HCT116 (cell line): Measurements from ENCODE around the gene ISX. TPM values are rescaled to one million over a fixed set of nuclear protein-coding genes. Genes with fewer than 3 reads are reported as not detected.

Source experiments
- ATAC-seq: fragments of 200-7000 bp; cut with Tn5 transposase; 2 replicates; pipeline ENCODE4 v1.9.1; 2020; ENCODE audit warnings: mild to moderate bottlenecking, moderate library complexity
- BruUV-seq: library from RNA; stranded (reverse); fragments of 400-500 nt; replicated peaks from 2 replicates; lab custom pipeline; 2021; lab: Mats Ljungman, UMichigan
- CTCF ChIA-PET: fragments of 300-600 bp; sonication (Branson Sonifier 250); formaldehyde crosslinking; loops from one replicate; lab custom pipeline; 2021; ENCODE audit warnings: antibody characterized with exemption; lab: Charles Lee
- POLR2A ChIA-PET: fragments of 300-600, 350-600 bp; sonication (Branson Sonifier 250); formaldehyde crosslinking; loops from one replicate; lab custom pipeline; 2021; ENCODE audit warnings: antibody characterized with exemption; lab: Charles Lee
- RAD21 ChIA-PET, 2 experiments: fragments of 300-600 bp; sonication (Branson Sonifier 250); formaldehyde crosslinking; loops; one replicate each; lab custom pipeline; 2023; ENCODE audit warnings: low total read pairs in 2 of 2; ENCODE audit not compliant: uncharacterized antibody in 2 of 2, unreplicated experiment in 2 of 2, low non-redundant PET in 1 of 2; lab: Charles Lee
- DNase-seq: peaks from one replicate; pipeline ENCODE4 v3.0.0-alpha.2; 2010; ENCODE audit warnings: low read depth, low spot score
- H2AFZ ChIP-seq: fragments of 200-600 bp; shearing (Covaris generic), sonication (generic); 2 replicates; pipeline ENCODE4 v1.6.1; 2017; ENCODE audit warnings: low read depth, mixed run types, mixed read lengths, antibody characterized with exemption, low read length; ENCODE audit not compliant: poor library complexity, severe bottlenecking
- H3K27ac ChIP-seq: 2 replicates; pipeline ENCODE4 v1.5.1; 2012; ENCODE audit warnings: low read depth, low read length
- H3K27me3 ChIP-seq: fragments of 200-600 bp; sonication (generic); 2 replicates; pipeline ENCODE4 v1.6.1; 2016; ENCODE audit warnings: mixed run types, low read length, mixed read lengths; ENCODE audit not compliant: insufficient read depth
- H3K36me3 ChIP-seq, 2 experiments: fragments of 200-500 bp in 1 of 2; fragments of 200-600 bp in 1 of 2; sonication (Bioruptor generic) in 1 of 2; sonication (generic) in 1 of 2; 2 replicates each; pipeline versions ENCODE4 v1.5.1 to v1.6.1; 2014 to 2016; ENCODE audit warnings: low read length in 2 of 2, inconsistent platforms in 1 of 2, mixed read lengths in 1 of 2, mixed run types in 1 of 2; ENCODE audit not compliant: insufficient read depth in 2 of 2, control insufficient read depth in 1 of 2
- H3K4me1 ChIP-seq, 2 experiments: fragments of 200-600 bp in 1 of 2; sonication (generic) in 1 of 2; 2 replicates each; pipeline versions ENCODE4 v1.5.1 to v1.6.1; 2012 to 2017; ENCODE audit warnings: low read length in 2 of 2, inconsistent platforms in 1 of 2, mild to moderate bottlenecking in 1 of 2, mixed read lengths in 1 of 2, mixed run types in 1 of 2, moderate library complexity in 1 of 2; ENCODE audit not compliant: insufficient read depth in 2 of 2, control insufficient read depth in 1 of 2
- H3K4me2 ChIP-seq: fragments of 200-600 bp; sonication (generic); 2 replicates; pipeline ENCODE4 v1.6.1; 2017; ENCODE audit warnings: mixed run types, low read length, mixed read lengths
- H3K4me3 ChIP-seq, 2 experiments: fragments of 200-600 bp in 1 of 2; sonication (generic) in 1 of 2; replicated peaks in 1 of 2; 2 replicates each; pipeline ENCODE4 v1.5.1; 2011 to 2016; ENCODE audit warnings: low read length in 2 of 2, control low read depth in 1 of 2, low read depth in 1 of 2, mild to moderate bottlenecking in 1 of 2, mixed read lengths in 1 of 2, mixed run types in 1 of 2
- H3K79me2 ChIP-seq: fragments of 200-600 bp; sonication (generic); 2 replicates; pipeline ENCODE4 v1.6.1; 2017; ENCODE audit warnings: mild to moderate bottlenecking, mixed run types, low read length, moderate library complexity, mixed read lengths; ENCODE audit not compliant: insufficient read depth
- H3K9ac ChIP-seq: fragments of 200-600 bp; sonication (generic); 2 replicates; pipeline ENCODE4 v1.6.1; 2016; ENCODE audit warnings: low read length, mixed read lengths
- H3K9me2 ChIP-seq: fragments of 200-600 bp; sonication (generic), shearing (Covaris generic); 2 replicates; pipeline ENCODE4 v1.6.1; 2017; ENCODE audit warnings: mixed run types, mild to moderate bottlenecking, moderate library complexity; ENCODE audit not compliant: insufficient read depth
- H3K9me3 ChIP-seq, 2 experiments: fragments of 200-500 bp in 1 of 2; fragments of 200-600 bp in 1 of 2; sonication (Bioruptor generic) in 1 of 2; sonication (generic) in 1 of 2; 2 replicates each; pipeline ENCODE4 v1.6.1; 2014 to 2017; ENCODE audit warnings: low read length in 2 of 2, mixed read lengths in 2 of 2, inconsistent platforms in 1 of 2, low read depth in 1 of 2, mild to moderate bottlenecking in 1 of 2, mixed run types in 1 of 2, moderate library complexity in 1 of 2; ENCODE audit not compliant: control insufficient read depth in 1 of 2, insufficient read depth in 1 of 2
- H4K20me1 ChIP-seq: fragments of 200-600 bp; sonication (generic), shearing (Covaris generic); 2 replicates; pipeline ENCODE4 v1.6.1; 2017; ENCODE audit warnings: mixed run types, mild to moderate bottlenecking, moderate library complexity; ENCODE audit not compliant: insufficient read depth
- ATF3 ChIP-seq: IDR thresholded peaks from 2 replicates; pipeline ENCODE4 v1.6.1; 2012
- CBX3 ChIP-seq: IDR thresholded peaks from 2 replicates; pipeline ENCODE4 v1.6.1; 2012; ENCODE audit warnings: low read depth
- CTCF ChIP-seq, 3 experiments: fragments of 200-600 bp in 1 of 3; sonication (generic) in 1 of 3; IDR thresholded peaks in 2 of 3; conservative IDR thresholded peaks in 1 of 3; 2 replicates each; pipeline ENCODE4 v1.5.1; 2012 to 2017; ENCODE audit warnings: low read depth in 2 of 3, low read length in 2 of 3, antibody characterized with exemption in 1 of 3, borderline replicate concordance in 1 of 3, control low read depth in 1 of 3, mild to moderate bottlenecking in 1 of 3, mixed read lengths in 1 of 3, mixed run types in 1 of 3, moderate library complexity in 1 of 3; ENCODE audit not compliant: insufficient read depth in 1 of 3
- ELF1 ChIP-seq: IDR thresholded peaks from 2 replicates; pipeline ENCODE4 v1.6.1; 2012; ENCODE audit warnings: low read depth, borderline replicate concordance
- EZH2 ChIP-seq: fragments of 200-600 bp; sonication (generic); IDR thresholded peaks from 2 replicates; pipeline ENCODE4 v1.6.1; 2017; ENCODE audit warnings: antibody characterized with exemption, mixed run types
- FOSL1 ChIP-seq: IDR thresholded peaks from 2 replicates; pipeline ENCODE4 v1.6.1; 2012; ENCODE audit warnings: low read depth
- POLR2A ChIP-seq: IDR thresholded peaks from 2 replicates; pipeline ENCODE4 v1.7.0; 2011; ENCODE audit warnings: borderline replicate concordance; ENCODE audit not compliant: insufficient read depth, insufficient read length; ENCODE audit errors: extremely low read depth
- POLR2AphosphoS5 ChIP-seq: IDR thresholded peaks from 2 replicates; pipeline ENCODE4 v1.6.1; 2011; ENCODE audit warnings: mild to moderate bottlenecking, low read depth, low read length, moderate library complexity
- SRF ChIP-seq: IDR thresholded peaks from 2 replicates; pipeline ENCODE4 v1.6.1; 2012; ENCODE audit warnings: low read depth
- ZBTB33 ChIP-seq: IDR thresholded peaks from 2 replicates; pipeline ENCODE4 v1.6.1; 2011; ENCODE audit warnings: mild to moderate bottlenecking, low read length, moderate library complexity; ENCODE audit not compliant: insufficient replicate concordance; ENCODE audit errors: extremely low read depth
- intact Hi-C: fragments of 100-400 bp; cut with micrococcal nuclease; formaldehyde crosslinking; loops from 2 replicates; pipeline ENCODE4 v1.10.0; 2022
- total RNA-seq: library from RNA; stranded (reverse); gene quantifications from one replicate; pipeline ENCODE4 v1.2.1, GENCODE V29; 2021; ENCODE audit not compliant: unreplicated experiment
- TF ChIP-seq, protein P1 (sequence below): IDR thresholded peaks from 2 replicates; pipeline ENCODE4 v1.6.1; 2012

Gene ISX
- total RNA-seq, 1 experiment from 2014 or later = not detected

DNA sequence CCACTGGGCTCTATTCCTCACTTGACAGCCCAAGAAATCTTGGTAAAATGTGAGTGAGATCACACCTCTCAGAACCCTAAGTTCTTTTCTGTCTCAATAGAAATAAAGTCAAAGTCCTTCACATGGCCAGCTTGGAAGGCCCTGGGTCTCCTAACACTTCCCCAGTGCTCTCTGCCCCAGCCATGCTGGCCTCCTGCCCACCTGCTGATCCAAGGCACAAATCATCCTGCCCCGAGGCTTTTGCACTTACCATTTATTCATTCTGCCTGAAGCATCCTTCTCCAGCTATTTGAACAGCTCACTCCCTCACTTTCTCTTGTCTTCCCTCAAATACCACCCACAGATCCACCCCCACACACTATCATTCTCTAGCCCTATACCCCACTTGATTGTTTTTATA is 26.4 kb downstream of the ISX start (continued):
- no peak for TF ChIP-seq SRF
- no peak for TF ChIP-seq POLR2AphosphoS5

- Histone ChIP-seq H3K4me1 (peaks cover 2 to 5% of the 10 kb centered on the region in 2 experiments; a peak in 3 of 4 replicates), H3K27me3 (no peaks in the 10 kb centered on the region), H2AFZ (no peak overlapping the region), H3K79me2 (no peaks in the 10 kb centered on the region), H3K9ac (no peak overlapping the region), H3K4me3 (no peak overlapping the region), H3K36me3 (no peaks in the 10 kb centered on the region), H3K4me2 (no peak overlapping the region), H3K9me3 (no peaks in the 10 kb centered on the region), H3K27ac (no peak overlapping the region)
- ATAC-seq (no peak), DNase-seq (no peak)
- RAD21 ChIA-PET = no interaction called here
- POLR2A ChIA-PET = no interaction called here
- intact Hi-C loops = no loop called here
- CTCF ChIA-PET = no interaction called here
- no TSS peak for BruUV-seq
- TF ChIP-seq POLR2A = no peak
- TF ChIP-seq POLR2AphosphoS5 = no peak
- no peak for TF ChIP-seq FOSL1
- TF ChIP-seq, protein P1, sequence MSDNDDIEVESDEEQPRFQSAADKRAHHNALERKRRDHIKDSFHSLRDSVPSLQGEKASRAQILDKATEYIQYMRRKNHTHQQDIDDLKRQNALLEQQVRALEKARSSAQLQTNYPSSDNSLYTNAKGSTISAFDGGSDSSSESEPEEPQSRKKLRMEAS = no peak
- no peak for TF ChIP-seq EZH2
- TF ChIP-seq CBX3 = no peak
- TF ChIP-seq CTCF (IDR thresholded peaks at IDR 0.05 in 2 of 3, conservative IDR thresholded peaks at IDR 0.05 in 1 of 3; ENCODE audit: borderline replicate concordance in 1 of 3, insufficient read depth in 1 of 3, low read depth in 2 of 3, low read length in 2 of 3) = no peak
- TF ChIP-seq ELF1 = no peak
- no peak for TF ChIP-seq ZBTB33
- TF ChIP-seq ATF3 = no peak
- TF ChIP-seq, all 23 proteins: peak for 0
- Histone ChIP-seq H3K9me2 (no peaks in the 10 kb centered on the region), H4K20me1 (no peaks in the 10 kb centered on the region)
Measured at GRCh38 chr22:35098921-35099320, 33.0 kb downstream of the ISX start.
